Stimulated activated CD4-positive, alpha-beta T cell treated with anti-CD3 and anti-CD28 coated beads, Interleukin-15, amount 100 ng/mL, for 24 hours (primary cell): ENCODE data around the gene FOXP4.

Experiments
- DNase-seq: peaks from one replicate; pipeline ENCODE4 v3.0.0-alpha.2; 2020

Gene FOXP4

GRCh38 chr6:41568202-41568584 is 22.0 kb downstream of the FOXP4 start:
- no peak for DNase-seq

- no peak for DNase-seq
These were observed 22.6 kb downstream of the FOXP4 start for GRCh38 chr6:41568585-41569384.

GRCh38 chr6:41570259-41570615 is 24.1 kb downstream of the FOXP4 start:
- no peak for DNase-seq

GRCh38 chr6:41571021-41571780 is 25.0 kb downstream of the FOXP4 start:
- DNase-seq, result peak; percentile 53

- DNase-seq, result no peak
These were observed 26.4 kb downstream of the FOXP4 start for GRCh38 chr6:41572613-41573012.

GRCh38 chr6:41573276-41573675 is 27.1 kb downstream of the FOXP4 start:
- DNase-seq, result no peak

GRCh38 chr6:41573985-41574384 is 27.8 kb downstream of the FOXP4 start:
- no peak for DNase-seq

GRCh38 chr6:41575598-41575997 is 29.4 kb downstream of the FOXP4 start:
- no peak for DNase-seq

- no peak for DNase-seq
These were observed 30.5 kb downstream of the FOXP4 start for GRCh38 chr6:41576667-41577066.

GRCh38 chr6:41577356-41578216 is 31.4 kb downstream of the FOXP4 start:
- no peak for DNase-seq

- DNase-seq, result no peak
These were observed 32.3 kb downstream of the FOXP4 start for GRCh38 chr6:41578217-41579087.

GRCh38 chr6:41579088-41579610 is 33.0 kb downstream of the FOXP4 start:
- no peak for DNase-seq

- DNase-seq, result no peak
These were observed 34.5 kb downstream of the FOXP4 start for GRCh38 chr6:41580690-41581089.

- no peak for DNase-seq
These were observed 35.3 kb downstream of the FOXP4 start for GRCh38 chr6:41581381-41581991.

GRCh38 chr6:41582540-41582939 is 36.4 kb downstream of the FOXP4 start:
- DNase-seq, result no peak

GRCh38 chr6:41583565-41583964 is 37.4 kb downstream of the FOXP4 start:
- no peak for DNase-seq

- DNase-seq, result no peak
These were observed 38.0 kb downstream of the FOXP4 start for GRCh38 chr6:41584205-41584604.

GRCh38 chr6:41584668-41585205 is 38.6 kb downstream of the FOXP4 start:
- no peak for DNase-seq

- no peak for DNase-seq
These were observed 39.4 kb downstream of the FOXP4 start for GRCh38 chr6:41585605-41586004.

- no peak for DNase-seq
These were observed 40.2 kb downstream of the FOXP4 start for GRCh38 chr6:41586252-41587007.
